KMS-11 (cell line): ENCODE data around the gene GRAMD2B.

Experiments used
- H2AFZ ChIP-seq: fragments of 200-600 bp; sonication (generic); 2 replicates; pipeline ENCODE4 v1.6.1; 2016; ENCODE audit warnings: antibody characterized with exemption, mixed run types, low read depth
- H3K27ac ChIP-seq: fragments of 200-600 bp; sonication (generic); 2 replicates; pipeline ENCODE4 v1.6.1; 2016; ENCODE audit warnings: mild to moderate bottlenecking, mixed run types
- H3K27me3 ChIP-seq: fragments of 200-600 bp; sonication (generic); 2 replicates; pipeline ENCODE4 v1.6.1; 2017; ENCODE audit warnings: mild to moderate bottlenecking, low read depth, mixed run types, moderate library complexity; ENCODE audit not compliant: insufficient read depth
- H3K36me3 ChIP-seq: fragments of 200-600 bp; sonication (generic); 2 replicates; pipeline ENCODE4 v1.6.1; 2017; ENCODE audit warnings: mild to moderate bottlenecking, mixed run types; ENCODE audit not compliant: insufficient read depth
- H3K4me1 ChIP-seq: fragments of 200-600 bp; sonication (generic); 2 replicates; pipeline ENCODE4 v1.6.1; 2016; ENCODE audit warnings: mild to moderate bottlenecking, low read depth, mixed run types; ENCODE audit not compliant: poor library complexity, severe bottlenecking
- H3K4me2 ChIP-seq: fragments of 200-600 bp; sonication (generic); 2 replicates; pipeline ENCODE4 v1.7.0; 2016; ENCODE audit warnings: mild to moderate bottlenecking, mixed run types
- H3K4me3 ChIP-seq: fragments of 200-600 bp; sonication (generic); IDR thresholded peaks from 2 replicates; pipeline ENCODE4 v1.6.1; 2017; ENCODE audit warnings: low read depth, low read length, mixed read lengths; ENCODE audit not compliant: insufficient read depth
- H3K79me2 ChIP-seq: fragments of 200-600 bp; sonication (generic); 2 replicates; pipeline ENCODE4 v1.6.1; 2016; ENCODE audit warnings: low read depth, mixed run types; ENCODE audit not compliant: insufficient read depth
- H3K9ac ChIP-seq: fragments of 200-600 bp; sonication (generic); 2 replicates; pipeline ENCODE4 v1.6.1; 2016; ENCODE audit warnings: mild to moderate bottlenecking, mixed run types
- H4K20me1 ChIP-seq: fragments of 200-600 bp; sonication (generic); 2 replicates; pipeline ENCODE4 v1.6.1; 2016; ENCODE audit warnings: mild to moderate bottlenecking, mixed run types; ENCODE audit not compliant: insufficient read depth
- CTCF ChIP-seq: fragments of 200-600 bp; sonication (generic); conservative IDR thresholded peaks from 2 replicates; pipeline ENCODE4 v1.6.1; 2017; ENCODE audit warnings: low read depth, mild to moderate bottlenecking, antibody characterized with exemption, low read length, moderate library complexity, mixed read lengths

GRAMD2B gene

DNA sequence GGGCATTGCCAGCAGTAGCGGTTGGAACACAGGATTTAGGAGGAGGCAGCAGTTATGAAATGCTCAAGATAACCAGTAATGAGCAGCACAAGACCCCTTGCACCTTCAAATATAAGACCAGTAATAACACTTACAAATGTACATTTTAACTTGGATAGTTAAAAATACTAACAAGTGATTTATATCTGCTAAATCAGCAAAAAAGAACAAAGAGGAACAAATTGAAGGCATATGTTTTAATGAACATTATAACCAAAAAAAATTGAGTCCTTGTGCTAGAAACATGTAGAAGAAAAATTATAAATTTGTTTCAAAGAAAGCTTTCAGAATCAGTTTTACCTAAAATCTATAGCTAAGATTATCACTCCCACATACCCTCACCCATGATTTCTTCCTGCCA is 119.8 kb downstream of the GRAMD2B start:
- Histone ChIP-seq H3K36me3 (no peaks in the 10 kb centered on the region), H3K79me2 (no peaks in the 10 kb centered on the region), H3K27me3 (no peaks in the 10 kb centered on the region), H3K4me2 (no peak overlapping the region), H3K27ac (no peak overlapping the region), H3K4me3 (no peak overlapping the region), H3K9ac (no peak overlapping the region), H4K20me1 (no peaks in the 10 kb centered on the region), H3K4me1 (peaks cover 44% of the 10 kb centered on the region), H2AFZ (no peak overlapping the region)
- TF ChIP-seq CTCF: no peak

DNA sequence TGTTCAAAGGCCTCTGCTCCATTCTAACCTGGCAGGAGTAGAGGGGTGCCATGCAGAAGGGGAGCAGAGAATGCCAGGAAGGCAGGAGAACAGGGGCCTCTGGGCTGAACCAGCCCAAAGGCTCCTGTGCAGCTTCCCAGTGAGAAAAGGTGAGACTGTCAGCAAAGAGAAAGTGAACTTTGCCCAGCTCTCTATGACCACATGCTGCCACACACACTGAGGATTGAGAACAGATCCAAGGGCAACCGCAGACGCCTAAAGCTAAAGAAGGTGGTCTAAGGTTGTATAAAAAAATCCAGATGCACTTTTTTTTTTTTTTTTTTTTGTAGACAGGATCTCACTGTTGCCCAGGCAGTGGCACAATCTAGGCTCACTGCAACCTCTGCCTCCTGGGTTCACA is 120.5 kb downstream of the GRAMD2B start:
- H3K36me3 ChIP-seq: no peaks in the 10 kb centered on the region
- no peak overlapping the region for H3K4me3 ChIP-seq
- no peaks in the 10 kb centered on the region for H3K79me2 ChIP-seq
- TF ChIP-seq CTCF: no peak
- no peak overlapping the region for H3K27ac ChIP-seq
- H2AFZ ChIP-seq: no peak overlapping the region
- H3K4me2 ChIP-seq: no peak overlapping the region
- H3K4me1 ChIP-seq: peaks cover 43% of the 10 kb centered on the region
- no peaks in the 10 kb centered on the region for H4K20me1 ChIP-seq
- H3K9ac ChIP-seq: no peak overlapping the region
- no peaks in the 10 kb centered on the region for H3K27me3 ChIP-seq
